CD4-positive, CD25-positive, alpha-beta regulatory T cell (primary cell): ENCODE data around the gene CCDC187. TPM values are rescaled to one million over a fixed set of nuclear protein-coding genes. Genes with fewer than 3 reads are reported as not detected.

Source experiments
- ATAC-seq, 2 donors: fragments of 150-1000 bp; cut with Tn5 transposase; one replicate each; pipeline ENCODE4 v1.10.0; 2021; ENCODE audit warnings: low read depth in 2 of 2, moderate number of reproducible peaks in 2 of 2, moderate library complexity in 1 of 2
- DNase-seq, 3 donors: peaks; one replicate each; pipeline versions ENCODE4 v3.0.0 to v3.0.0-alpha.2; 2012 to 2022; ENCODE audit warnings: mixed read lengths in 1 of 3
- H3K27ac ChIP-seq: one replicate; pipeline ENCODE4 v1.7.0; 2013; ENCODE audit warnings: mild to moderate bottlenecking, low read length; ENCODE audit not compliant: insufficient read depth, poor library complexity, severe bottlenecking
- H3K27me3 ChIP-seq: one replicate; pipeline ENCODE4 v1.7.0; 2013; ENCODE audit warnings: low read length; ENCODE audit not compliant: control insufficient read depth, insufficient read depth
- H3K36me3 ChIP-seq: one replicate; pipeline ENCODE4 v1.7.0; 2013; ENCODE audit warnings: mild to moderate bottlenecking, low read length, moderate library complexity; ENCODE audit not compliant: control insufficient read depth, insufficient read depth
- H3K4me1 ChIP-seq: 2 replicates; pipeline ENCODE4 v1.7.0; 2013; ENCODE audit warnings: mild to moderate bottlenecking, low read length; ENCODE audit not compliant: insufficient read depth, control insufficient read depth, poor library complexity, severe bottlenecking
- H3K4me3 ChIP-seq: one replicate; pipeline ENCODE4 v1.7.0; 2013; ENCODE audit warnings: low read depth, mild to moderate bottlenecking, low read length, moderate library complexity
- H3K9me3 ChIP-seq, 2 experiments: 1 replicate in 1 of 2; 2 replicates in 1 of 2; pipeline ENCODE4 v1.7.0; 2013; ENCODE audit warnings: low read length in 2 of 2, mild to moderate bottlenecking in 1 of 2, moderate library complexity in 1 of 2; ENCODE audit not compliant: control insufficient read depth in 2 of 2
- H3K27ac Mint-ChIP-seq, 3 donors: one replicate each; pipeline ENCODE4 v1.8.0; 2020 to 2022; ENCODE audit warnings: mild to moderate bottlenecking in 3 of 3, mixed read lengths in 3 of 3, moderate library complexity in 2 of 3
- H3K27me3 Mint-ChIP-seq: one replicate; pipeline ENCODE4 v1.8.0; 2022; ENCODE audit warnings: mild to moderate bottlenecking, mixed read lengths
- H3K36me3 Mint-ChIP-seq: one replicate; pipeline ENCODE4 v1.8.0; 2020; ENCODE audit warnings: mixed read lengths
- H3K4me1 Mint-ChIP-seq, 4 donors: one replicate each; pipeline ENCODE4 v1.8.0; 2020 to 2022; ENCODE audit warnings: mixed read lengths in 4 of 4, mild to moderate bottlenecking in 1 of 4
- H3K4me3 Mint-ChIP-seq, 4 donors: one replicate each; pipeline ENCODE4 v1.8.0; 2020 to 2022; ENCODE audit warnings: mild to moderate bottlenecking in 4 of 4, mixed read lengths in 4 of 4, moderate library complexity in 3 of 4
- H3K9me3 Mint-ChIP-seq, 7 donors: one replicate each; pipeline ENCODE4 v1.8.0; 2020 to 2022; ENCODE audit warnings: mixed read lengths in 7 of 7, mild to moderate bottlenecking in 3 of 7, moderate library complexity in 2 of 7
- polyA plus RNA-seq, 4 donors: library from polyadenylated mRNA; unstranded; fragments of 300-500 nt; fragmentation: Illumina TruSeq; gene quantifications; one replicate each; pipeline ENCODE4 v1.2.3, GENCODE V29; 2021
- total RNA-seq: library from RNA; stranded (reverse); gene quantifications from one replicate; pipeline ENCODE4 v1.2.3, GENCODE V29; 2022

The CCDC187 gene
- total and polyA plus RNA-seq, 5 donors from 2014 or later: not detected

- H3K9me3 Mint-ChIP-seq: no peaks in the 10 kb centered on the region
These were observed 45.6 kb downstream of the CCDC187 start for GRCh38 chr9:136258299-136258625.

DNA sequence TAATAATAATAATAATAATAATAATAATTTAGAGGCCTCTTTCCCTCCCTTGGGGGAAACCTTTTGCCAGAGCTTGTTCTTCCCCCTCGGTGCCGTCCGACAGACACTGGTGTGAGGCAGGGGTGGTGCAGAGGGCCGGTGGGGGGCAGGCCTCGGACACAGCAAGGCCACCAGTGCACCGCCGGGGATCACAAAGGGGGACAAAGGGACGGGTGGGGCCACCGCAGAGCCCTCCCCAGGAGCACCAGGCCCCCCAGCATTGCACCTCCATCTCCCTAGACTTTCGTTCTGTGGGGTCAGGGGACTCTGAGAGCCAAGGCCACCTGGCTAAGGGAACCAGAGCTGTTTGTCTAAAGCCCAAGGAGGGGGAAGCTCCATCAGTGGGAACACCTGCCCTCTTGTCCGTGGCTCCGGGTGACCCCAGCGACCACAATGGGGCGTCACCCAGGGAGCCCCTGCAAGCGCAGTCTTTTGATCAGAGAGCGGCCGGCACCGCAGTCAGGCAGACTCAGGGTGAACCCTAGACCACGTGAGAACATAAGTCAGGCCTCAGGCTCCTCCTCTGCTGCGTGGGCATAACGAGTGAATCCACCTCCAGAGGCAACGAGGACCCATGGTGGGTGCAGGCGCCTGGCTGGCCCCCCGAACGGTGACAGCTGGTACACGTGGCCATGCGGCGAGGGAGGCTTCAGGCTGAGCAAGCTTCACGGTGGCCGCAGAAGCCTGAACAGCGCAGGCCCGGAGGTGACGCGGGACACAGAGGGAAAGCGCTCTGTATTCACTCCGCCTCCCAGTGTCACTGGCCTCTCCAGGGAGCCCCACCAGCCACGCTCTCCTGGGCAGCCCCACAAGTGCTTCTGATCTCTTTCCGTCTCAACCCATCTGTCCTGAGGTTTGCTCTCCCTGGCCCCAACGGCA lies 46.3 kb downstream of the CCDC187 start:
- H3K4me3 Mint-ChIP-seq: no peak overlapping the region
- no peak for ATAC-seq

More at GRCh38 chr9:136258299-136258625, 45.6 kb downstream of the CCDC187 start:
- Mint-ChIP-seq H3K4me1 (no peaks in the 10 kb centered on the region), H3K27me3 (no peaks in the 10 kb centered on the region), H3K27ac (no peak overlapping the region), H3K36me3 (no peaks in the 10 kb centered on the region), H3K4me3 (no peak overlapping the region)
- no peaks in the 10 kb centered on the region for H3K4me1 ChIP-seq
- DNase-seq (no peak), ATAC-seq (no peak)
- no peaks in the 10 kb centered on the region for H3K27me3 ChIP-seq
- no peak overlapping the region for H3K4me3 ChIP-seq
- H3K36me3 ChIP-seq: no peaks in the 10 kb centered on the region
- no peak overlapping the region for H3K27ac ChIP-seq
- no peaks in the 10 kb centered on the region for H3K9me3 ChIP-seq

GRCh38 chr9:136255896-136256890 lies 47.7 kb downstream of the CCDC187 start:
- H3K9me3 ChIP-seq: no peaks in the 10 kb centered on the region
- ATAC-seq (no peak), DNase-seq (no peak)
- no peaks in the 10 kb centered on the region for H3K36me3 Mint-ChIP-seq
- H3K27me3 ChIP-seq: no peaks in the 10 kb centered on the region
- no peak overlapping the region for H3K27ac ChIP-seq
- H3K27me3 Mint-ChIP-seq: no peaks in the 10 kb centered on the region
- no peaks in the 10 kb centered on the region for H3K4me1 ChIP-seq
- no peak overlapping the region for H3K4me3 ChIP-seq
- H3K4me1 Mint-ChIP-seq: no peaks in the 10 kb centered on the region
- no peak overlapping the region for H3K4me3 Mint-ChIP-seq
- peak overlapping the region in 1 of 3 donors; percentile 56 for H3K27ac Mint-ChIP-seq
- H3K36me3 ChIP-seq: no peaks in the 10 kb centered on the region
- no peaks in the 10 kb centered on the region for H3K9me3 Mint-ChIP-seq

More for the DNA sequence above, 46.3 kb downstream of the CCDC187 start:
- Mint-ChIP-seq H3K4me1 (no peaks in the 10 kb centered on the region), H3K27ac (no peak overlapping the region), H3K27me3 (no peaks in the 10 kb centered on the region), H3K9me3 (no peaks in the 10 kb centered on the region), H3K36me3 (no peaks in the 10 kb centered on the region)
- DNase-seq: no peak
- Histone ChIP-seq H3K36me3 (no peaks in the 10 kb centered on the region), H3K27ac (no peak overlapping the region), H3K4me1 (no peaks in the 10 kb centered on the region), H3K4me3 (no peak overlapping the region), H3K27me3 (no peaks in the 10 kb centered on the region), H3K9me3 (no peaks in the 10 kb centered on the region)

GRCh38 chr9:136255166-136255538 lies 48.7 kb downstream of the CCDC187 start:
- Histone ChIP-seq H3K36me3 (no peaks in the 10 kb centered on the region), H3K9me3 (no peaks in the 10 kb centered on the region), H3K27me3 (no peaks in the 10 kb centered on the region), H3K27ac (no peak overlapping the region), H3K4me3 (no peak overlapping the region), H3K4me1 (no peaks in the 10 kb centered on the region)
- H3K27me3 Mint-ChIP-seq: no peaks in the 10 kb centered on the region
- H3K9me3 Mint-ChIP-seq: no peaks in the 10 kb centered on the region
- ATAC-seq: no peak
- no peaks in the 10 kb centered on the region for H3K36me3 Mint-ChIP-seq
- no peak for DNase-seq
- H3K4me3 Mint-ChIP-seq: no peak overlapping the region
- no peaks in the 10 kb centered on the region for H3K4me1 Mint-ChIP-seq
- H3K27ac Mint-ChIP-seq: no peak overlapping the region

DNA sequence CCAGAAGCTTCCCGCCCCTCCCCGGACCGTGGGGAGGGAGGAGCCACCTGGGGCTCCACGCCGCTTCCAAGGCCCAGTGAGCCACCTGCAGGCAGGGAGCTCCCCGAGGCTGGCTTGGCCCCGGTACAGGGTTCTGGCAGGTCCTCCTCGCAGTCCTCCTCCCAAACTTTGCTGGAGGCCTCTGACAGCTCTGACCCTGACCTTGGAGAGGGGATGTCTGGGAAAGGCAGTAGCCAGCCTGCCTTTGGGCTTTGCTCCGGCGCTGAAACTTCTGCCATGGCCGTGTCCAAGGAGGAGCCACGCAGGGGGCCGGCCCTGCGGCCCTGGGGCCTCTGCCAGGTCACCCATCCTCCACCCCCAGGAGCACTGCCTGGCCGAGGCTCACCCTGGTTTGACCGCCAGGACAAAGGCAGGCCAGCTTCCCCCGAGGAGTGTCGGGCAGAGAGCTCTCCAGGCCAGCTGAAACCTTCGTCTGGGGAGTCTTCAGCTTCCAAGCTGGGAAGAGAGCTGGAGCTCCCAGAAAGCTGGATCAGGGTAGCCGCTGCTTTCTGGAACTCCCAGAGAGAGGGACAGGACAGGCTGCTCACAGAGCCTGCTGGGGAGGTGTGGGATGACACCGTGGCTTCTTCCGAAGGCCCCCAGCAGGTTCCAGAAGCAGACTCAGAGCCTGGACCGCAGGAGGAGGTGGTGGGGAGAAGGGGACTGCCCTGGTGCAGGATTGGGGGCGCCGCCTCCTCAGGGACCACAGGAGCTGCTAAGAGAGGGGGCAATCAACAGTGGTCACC lies 49.3 kb downstream of the CCDC187 start:
- no peaks in the 10 kb centered on the region for H3K27me3 ChIP-seq
- H3K4me1 ChIP-seq: no peaks in the 10 kb centered on the region
- peaks cover 4% of the 10 kb centered on the region for H3K27me3 Mint-ChIP-seq
- no peak for DNase-seq
- H3K36me3 Mint-ChIP-seq: no peaks in the 10 kb centered on the region
- H3K4me3 Mint-ChIP-seq: peak overlapping the region in 1 of 4 donors; percentile 51
- no peaks in the 10 kb centered on the region for H3K9me3 Mint-ChIP-seq
- H3K4me3 ChIP-seq: no peak overlapping the region
- no peak for ATAC-seq
- H3K27ac Mint-ChIP-seq: no peak overlapping the region
- no peak overlapping the region for H3K27ac ChIP-seq
- H3K4me1 Mint-ChIP-seq: no peaks in the 10 kb centered on the region
- H3K36me3 ChIP-seq: no peaks in the 10 kb centered on the region
- no peaks in the 10 kb centered on the region for H3K9me3 ChIP-seq

DNA sequence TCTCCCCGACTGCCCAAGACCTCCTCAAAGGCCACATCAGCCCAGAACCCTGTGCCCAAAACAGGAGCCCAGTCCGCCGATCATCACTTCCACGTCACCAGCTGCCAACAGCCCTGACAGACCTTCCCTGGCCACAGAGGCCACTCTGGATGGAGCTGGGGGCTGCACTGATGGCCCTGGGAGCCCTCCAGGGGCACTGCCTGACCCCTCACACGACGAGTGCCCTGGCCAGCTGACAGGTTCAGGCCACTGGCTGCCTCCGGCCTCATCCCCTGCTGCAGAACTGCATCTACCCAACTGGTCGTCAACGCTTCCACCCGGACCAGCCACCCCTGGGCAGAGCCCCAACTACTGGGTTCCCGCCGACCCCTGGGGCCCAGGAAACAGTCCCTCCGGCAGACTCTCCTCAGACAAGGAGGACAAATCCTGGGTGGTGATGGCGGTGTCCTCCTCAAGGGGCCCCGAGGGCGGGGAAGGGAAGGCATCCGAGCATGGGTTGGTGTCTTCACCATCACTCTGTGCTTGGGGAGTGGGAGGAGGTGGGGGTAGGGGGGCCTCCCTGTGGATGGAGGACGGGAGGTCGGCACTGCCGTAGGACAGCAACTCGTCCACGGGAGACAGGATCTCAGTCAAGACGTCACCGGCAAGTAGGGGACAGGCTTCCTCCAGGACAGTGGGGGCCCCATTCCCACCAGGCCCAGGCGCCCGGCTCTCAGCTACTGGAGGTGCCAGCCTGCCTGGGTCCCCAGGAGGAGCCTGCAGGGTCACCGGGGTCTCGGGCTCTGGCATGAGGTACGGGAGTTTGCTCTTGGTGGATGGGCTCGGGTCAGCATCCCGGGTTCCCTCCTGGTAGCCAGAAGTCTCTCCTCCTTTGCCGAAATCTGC lies 50.4 kb downstream of the CCDC187 start:
- DNase-seq (no peak), ATAC-seq (no peak)
- no peaks in the 10 kb centered on the region for H3K9me3 Mint-ChIP-seq
- H3K36me3 Mint-ChIP-seq: no peaks in the 10 kb centered on the region
- no peak overlapping the region for H3K27ac Mint-ChIP-seq
- Histone ChIP-seq H3K4me1 (no peaks in the 10 kb centered on the region), H3K4me3 (no peak overlapping the region), H3K27ac (no peak overlapping the region), H3K27me3 (no peaks in the 10 kb centered on the region), H3K9me3 (no peaks in the 10 kb centered on the region), H3K36me3 (no peaks in the 10 kb centered on the region)
- no peaks in the 10 kb centered on the region for H3K4me1 Mint-ChIP-seq
- no peak overlapping the region for H3K4me3 Mint-ChIP-seq
- H3K27me3 Mint-ChIP-seq: peaks cover 4% of the 10 kb centered on the region

DNA sequence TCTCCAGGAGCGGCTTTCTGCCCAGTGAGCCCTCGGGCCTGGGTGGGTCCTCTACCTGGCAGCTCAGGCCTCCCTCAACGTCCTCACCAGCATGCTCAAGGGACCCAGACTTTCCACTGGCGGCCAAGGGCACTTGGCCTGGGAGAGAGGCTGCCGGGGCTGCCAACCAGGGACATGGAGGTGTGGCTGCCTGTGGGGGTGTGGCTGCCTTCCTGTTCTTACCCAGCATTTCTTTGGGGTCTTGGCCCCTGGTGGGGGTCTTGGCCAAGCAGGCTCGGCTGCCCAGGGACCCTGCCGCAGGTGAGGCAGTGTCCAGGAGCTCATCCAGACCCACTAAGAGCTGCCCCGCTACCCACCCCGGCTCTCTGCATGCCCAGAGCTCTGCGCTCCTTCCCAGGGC lies 51.0 kb downstream of the CCDC187 start:
- DNase-seq (no peak), ATAC-seq (no peak)
- Mint-ChIP-seq H3K4me3 (no peak overlapping the region), H3K27ac (no peak overlapping the region), H3K4me1 (no peaks in the 10 kb centered on the region), H3K27me3 (peaks cover 4% of the 10 kb centered on the region), H3K36me3 (no peaks in the 10 kb centered on the region), H3K9me3 (no peaks in the 10 kb centered on the region)
- Histone ChIP-seq H3K27me3 (no peaks in the 10 kb centered on the region), H3K9me3 (no peaks in the 10 kb centered on the region), H3K36me3 (no peaks in the 10 kb centered on the region), H3K4me1 (no peaks in the 10 kb centered on the region), H3K27ac (no peak overlapping the region), H3K4me3 (no peak overlapping the region)
